Smooth muscle cell (in vitro differentiated cells): ENCODE data around the gene STXBP5L. TPM values are rescaled to one million over a fixed set of nuclear protein-coding genes. Genes with fewer than 3 reads are reported as not detected.

Experiments
- DNase-seq: peaks from one replicate; lab custom pipeline; 2025; ENCODE audit not compliant: unreplicated experiment; lab: John Stamatoyannopoulos, UW
- H2AFZ ChIP-seq: fragments of 200-600 bp; sonication (generic); 2 replicates; pipeline ENCODE4 v1.6.0; 2016; ENCODE audit warnings: antibody characterized with exemption, low read depth, mild to moderate bottlenecking
- H3F3A ChIP-seq: fragments of 200-600 bp; sonication (generic); 2 replicates; pipeline ENCODE4 v1.6.0; 2017; ENCODE audit warnings: antibody characterized with exemption, low read depth
- H3K27ac ChIP-seq: fragments of 200-600 bp; sonication (generic); 2 replicates; pipeline ENCODE4 v1.5.1; 2016; ENCODE audit warnings: low read depth, mild to moderate bottlenecking
- H3K27me3 ChIP-seq: fragments of 200-600 bp; sonication (generic); 2 replicates; pipeline ENCODE4 v1.6.1; 2016; ENCODE audit warnings: low read depth, mild to moderate bottlenecking
- H3K36me3 ChIP-seq: fragments of 200-600 bp; sonication (generic); 2 replicates; pipeline ENCODE4 v1.5.1; 2016; ENCODE audit warnings: low read depth
- H3K4me1 ChIP-seq: fragments of 200-600 bp; sonication (generic); 2 replicates; pipeline ENCODE4 v1.5.1; 2016; ENCODE audit warnings: low read depth
- H3K4me2 ChIP-seq: fragments of 200-600 bp; sonication (generic); 2 replicates; pipeline ENCODE4 v1.6.0; 2016; ENCODE audit warnings: mild to moderate bottlenecking
- H3K4me3 ChIP-seq: fragments of 200-600 bp; sonication (generic); 2 replicates; pipeline ENCODE4 v1.5.1; 2016; ENCODE audit warnings: mild to moderate bottlenecking
- H3K79me2 ChIP-seq: fragments of 200-600 bp; sonication (generic); 2 replicates; pipeline ENCODE4 v1.6.0; 2016; ENCODE audit warnings: low read depth, mild to moderate bottlenecking
- H3K9ac ChIP-seq: fragments of 200-600 bp; sonication (generic); 2 replicates; pipeline ENCODE4 v1.6.0; 2016; ENCODE audit warnings: low read depth
- H3K9me3 ChIP-seq: fragments of 200-600 bp; sonication (generic); replicated peaks from 2 replicates; pipeline ENCODE4 v1.5.1; 2016; ENCODE audit warnings: low read depth
- H4K20me1 ChIP-seq: fragments of 200-600 bp; sonication (generic); 2 replicates; pipeline ENCODE4 v1.6.0; 2016; ENCODE audit warnings: low read depth
- CTCF ChIP-seq: fragments of 200-600 bp; sonication (generic); IDR thresholded peaks from 2 replicates; pipeline ENCODE4 v1.5.1; 2017; ENCODE audit warnings: borderline replicate concordance, mild to moderate bottlenecking, antibody characterized with exemption; ENCODE audit not compliant: insufficient read depth, poor library complexity, severe bottlenecking
- WGBS: methylation state at CpG from one replicate; pipeline ENCODE4 v1.1.7; 2016; ENCODE audit warnings: low lambda C conversion rate; 5-methylcytosine and 5-hydroxymethylcytosine counted together
- polyA plus RNA-seq: library from polyadenylated mRNA; unstranded; fragments of >200 nt; fragmentation: Nextera tagmentation; extraction: Ambion mirVana; gene quantifications from 2 replicates; pipeline ENCODE4 v1.2.1, GENCODE V29; 2016
- total RNA-seq: library from RNA; depleted of rRNA; stranded (reverse); fragments of >200 nt; gene quantifications from 2 replicates; pipeline ENCODE4 v1.2.3, GENCODE V29; 2014

The STXBP5L gene
- 10.3 and 14.4 TPM in 2 replicates for total RNA-seq
- 2.8 and 3.3 TPM in 2 replicates for polyA plus RNA-seq

- Histone ChIP-seq H3K36me3 (no peaks in the 10 kb centered on the region), H4K20me1 (no peaks in the 10 kb centered on the region), H3F3A (no peaks in the 10 kb centered on the region), H3K4me3 (peak within 1 kb of the TSS; percentile 60), H3K9me3 (no peaks in the 10 kb centered on the region), H3K4me2 (peak within 1 kb of the TSS; percentile 84), H3K4me1 (no peaks in the 10 kb centered on the region), H3K27me3 (peaks cover 22% of the 10 kb centered on the region), H3K27ac (no peak within 1 kb of the TSS), H3K9ac (peak within 1 kb of the TSS; percentile 9), H3K79me2 (peaks cover 9% of the 10 kb centered on the region), H2AFZ (peak within 1 kb of the TSS; percentile 75)
- 2% methylated on average over 34 of the region's 83 CpGs for WGBS
- peak; percentile 70 for DNase-seq
- no peak for TF ChIP-seq CTCF
These were observed at the start of gene STXBP5L for GRCh38 chr3:120908030-120908794. Gene STXBP5L, plus strand, starts transcription at chr3:120908205. Its CDS starts 1,374 bp downstream, at chr3:120909579.

- Histone ChIP-seq H3K79me2 (no peaks in the 10 kb centered on the region), H2AFZ (no peak overlapping the region), H3K27ac (no peak overlapping the region), H3K36me3 (no peaks in the 10 kb centered on the region), H3K9me3 (no peaks in the 10 kb centered on the region), H3K4me1 (peaks cover 6% of the 10 kb centered on the region), H3K9ac (no peak overlapping the region), H3K27me3 (no peaks in the 10 kb centered on the region), H3K4me3 (no peak overlapping the region), H4K20me1 (no peaks in the 10 kb centered on the region), H3F3A (no peaks in the 10 kb centered on the region), H3K4me2 (no peak overlapping the region)
- 69% methylated on average over 3 of the region's 3 CpGs for WGBS
- no peak for TF ChIP-seq CTCF
- DNase-seq, result no peak
These were observed 49.5 kb upstream of the STXBP5L start for GRCh38 chr3:120858521-120858920.

- 85% methylated on average over 5 of the region's 5 CpGs for WGBS
- Histone ChIP-seq H3K27me3 (no peaks in the 10 kb centered on the region), H2AFZ (no peak overlapping the region), H3K27ac (no peak overlapping the region), H4K20me1 (no peaks in the 10 kb centered on the region), H3K79me2 (no peaks in the 10 kb centered on the region), H3F3A (no peaks in the 10 kb centered on the region), H3K9ac (no peak overlapping the region), H3K4me2 (no peak overlapping the region), H3K4me1 (no peaks in the 10 kb centered on the region), H3K9me3 (no peaks in the 10 kb centered on the region), H3K4me3 (no peak overlapping the region), H3K36me3 (no peaks in the 10 kb centered on the region)
- no peak for TF ChIP-seq CTCF
- no peak for DNase-seq
These were observed 43.5 kb upstream of the STXBP5L start for GRCh38 chr3:120864541-120864940.

GRCh38 chr3:120875507-120875906 is 32.5 kb upstream of the STXBP5L start:
- H3K4me2 ChIP-seq, result no peak overlapping the region
- WGBS, result 75% methylated on average over 1 of the region's 1 CpG

More at GRCh38 chr3:120875507-120875906, 32.5 kb upstream of the STXBP5L start:
- no peaks in the 10 kb centered on the region for H3K27me3 ChIP-seq
- H3K9ac ChIP-seq, result no peak overlapping the region
- no peak overlapping the region for H3K27ac ChIP-seq
- no peak for DNase-seq
- H2AFZ ChIP-seq, result no peak overlapping the region
- H3K9me3 ChIP-seq, result no peaks in the 10 kb centered on the region
- H3K79me2 ChIP-seq, result no peaks in the 10 kb centered on the region
- no peak overlapping the region for H3K4me3 ChIP-seq
- H3K4me1 ChIP-seq, result no peaks in the 10 kb centered on the region
- no peaks in the 10 kb centered on the region for H4K20me1 ChIP-seq
- no peaks in the 10 kb centered on the region for H3F3A ChIP-seq
- no peaks in the 10 kb centered on the region for H3K36me3 ChIP-seq
- TF ChIP-seq CTCF, result no peak
